ENCODE measurements around the gene KRT17.

KRT17 gene

GRCh38 chr17:41638194-41638593 lies 13.8 kb upstream of the KRT17 start:
- no peak for DNase-seq (ENCODE audit: low read depth)
- no peak overlapping the region for H3K4me3 ChIP-seq (ENCODE audit: low read depth, low read length)
- TF ChIP-seq, protein P1, sequence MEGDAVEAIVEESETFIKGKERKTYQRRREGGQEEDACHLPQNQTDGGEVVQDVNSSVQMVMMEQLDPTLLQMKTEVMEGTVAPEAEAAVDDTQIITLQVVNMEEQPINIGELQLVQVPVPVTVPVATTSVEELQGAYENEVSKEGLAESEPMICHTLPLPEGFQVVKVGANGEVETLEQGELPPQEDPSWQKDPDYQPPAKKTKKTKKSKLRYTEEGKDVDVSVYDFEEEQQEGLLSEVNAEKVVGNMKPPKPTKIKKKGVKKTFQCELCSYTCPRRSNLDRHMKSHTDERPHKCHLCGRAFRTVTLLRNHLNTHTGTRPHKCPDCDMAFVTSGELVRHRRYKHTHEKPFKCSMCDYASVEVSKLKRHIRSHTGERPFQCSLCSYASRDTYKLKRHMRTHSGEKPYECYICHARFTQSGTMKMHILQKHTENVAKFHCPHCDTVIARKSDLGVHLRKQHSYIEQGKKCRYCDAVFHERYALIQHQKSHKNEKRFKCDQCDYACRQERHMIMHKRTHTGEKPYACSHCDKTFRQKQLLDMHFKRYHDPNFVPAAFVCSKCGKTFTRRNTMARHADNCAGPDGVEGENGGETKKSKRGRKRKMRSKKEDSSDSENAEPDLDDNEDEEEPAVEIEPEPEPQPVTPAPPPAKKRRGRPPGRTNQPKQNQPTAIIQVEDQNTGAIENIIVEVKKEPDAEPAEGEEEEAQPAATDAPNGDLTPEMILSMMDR (IDR thresholded peaks at IDR 0.05; ENCODE audit: control insufficient read depth, extremely low read depth, insufficient read depth): no peak

DNA sequence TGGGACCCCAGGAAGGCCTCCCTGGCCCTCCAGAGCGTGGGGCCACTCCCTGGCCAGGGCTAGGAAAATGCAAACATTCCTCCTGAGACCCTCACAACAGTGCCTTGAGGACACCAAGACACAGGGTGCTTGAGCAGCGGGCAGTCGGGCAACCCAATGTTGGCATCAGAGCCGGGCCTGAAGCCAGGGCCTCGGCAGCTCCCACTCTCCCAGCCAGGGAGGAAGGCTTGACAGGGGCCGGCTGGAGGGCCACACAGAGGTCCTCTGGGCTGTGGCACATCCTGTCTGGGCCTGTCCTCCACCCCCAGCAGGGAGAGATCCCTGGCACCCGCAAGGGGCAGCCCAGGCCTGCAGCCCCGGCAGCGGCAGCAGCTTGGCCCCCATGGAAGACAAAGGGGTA lies 12.3 kb upstream of the KRT17 start:
- H3K4me3 ChIP-seq (ENCODE audit: low read depth, low read length): no peak overlapping the region
- TF ChIP-seq, protein P1 (IDR thresholded peaks at IDR 0.05; ENCODE audit: control insufficient read depth, extremely low read depth, insufficient read depth): no peak
- no peak for DNase-seq (ENCODE audit: low read depth)

- TF ChIP-seq, protein P1 (IDR thresholded peaks at IDR 0.05; ENCODE audit: control insufficient read depth, extremely low read depth, insufficient read depth): no peak
- no peak overlapping the region for H3K4me3 ChIP-seq (ENCODE audit: low read depth, low read length)
- DNase-seq (ENCODE audit: low read depth): no peak
Observed at GRCh38 chr17:41635121-41636097, 11.0 kb upstream of the KRT17 start.

DNA sequence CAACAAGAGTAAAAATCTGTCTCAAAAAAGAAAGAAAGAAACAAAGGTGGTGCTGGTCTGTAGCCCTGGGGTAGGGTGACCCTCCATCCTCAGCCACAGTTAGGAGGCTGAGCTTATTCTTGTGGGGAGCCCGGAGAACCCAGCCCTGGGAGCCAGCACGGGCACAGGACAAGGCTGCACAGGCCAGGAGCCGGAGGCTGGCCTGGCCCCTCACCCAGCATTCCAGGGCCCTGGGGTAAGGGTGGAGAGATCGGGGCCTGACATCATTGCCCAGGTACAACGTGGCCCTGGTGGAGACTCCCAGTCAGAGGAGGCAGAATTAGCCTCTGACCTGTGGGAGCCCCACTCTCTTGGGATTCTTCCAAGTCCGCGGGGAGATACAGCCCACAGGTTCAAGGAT lies 10.3 kb upstream of the KRT17 start:
- no peak for DNase-seq (ENCODE audit: low read depth)
- no peak overlapping the region for H3K4me3 ChIP-seq (ENCODE audit: low read depth, low read length)
- TF ChIP-seq, protein P1 (IDR thresholded peaks at IDR 0.05; ENCODE audit: control insufficient read depth, extremely low read depth, insufficient read depth): no peak

GRCh38 chr17:41633556-41634199 lies 9.3 kb upstream of the KRT17 start:
- DNase-seq (ENCODE audit: low read depth): no peak
- no peak overlapping the region for H3K4me3 ChIP-seq (ENCODE audit: low read depth, low read length)
- TF ChIP-seq, protein P1 (IDR thresholded peaks at IDR 0.05; ENCODE audit: control insufficient read depth, extremely low read depth, insufficient read depth): no peak

GRCh38 chr17:41632482-41633105 lies 8.2 kb upstream of the KRT17 start:
- no peak overlapping the region for H3K4me3 ChIP-seq (ENCODE audit: low read depth, low read length)
- TF ChIP-seq, protein P1 (IDR thresholded peaks at IDR 0.05; ENCODE audit: control insufficient read depth, extremely low read depth, insufficient read depth): no peak
- no peak for DNase-seq (ENCODE audit: low read depth)
